Measurements from ENCODE around the gene ZNF536.

DNA sequence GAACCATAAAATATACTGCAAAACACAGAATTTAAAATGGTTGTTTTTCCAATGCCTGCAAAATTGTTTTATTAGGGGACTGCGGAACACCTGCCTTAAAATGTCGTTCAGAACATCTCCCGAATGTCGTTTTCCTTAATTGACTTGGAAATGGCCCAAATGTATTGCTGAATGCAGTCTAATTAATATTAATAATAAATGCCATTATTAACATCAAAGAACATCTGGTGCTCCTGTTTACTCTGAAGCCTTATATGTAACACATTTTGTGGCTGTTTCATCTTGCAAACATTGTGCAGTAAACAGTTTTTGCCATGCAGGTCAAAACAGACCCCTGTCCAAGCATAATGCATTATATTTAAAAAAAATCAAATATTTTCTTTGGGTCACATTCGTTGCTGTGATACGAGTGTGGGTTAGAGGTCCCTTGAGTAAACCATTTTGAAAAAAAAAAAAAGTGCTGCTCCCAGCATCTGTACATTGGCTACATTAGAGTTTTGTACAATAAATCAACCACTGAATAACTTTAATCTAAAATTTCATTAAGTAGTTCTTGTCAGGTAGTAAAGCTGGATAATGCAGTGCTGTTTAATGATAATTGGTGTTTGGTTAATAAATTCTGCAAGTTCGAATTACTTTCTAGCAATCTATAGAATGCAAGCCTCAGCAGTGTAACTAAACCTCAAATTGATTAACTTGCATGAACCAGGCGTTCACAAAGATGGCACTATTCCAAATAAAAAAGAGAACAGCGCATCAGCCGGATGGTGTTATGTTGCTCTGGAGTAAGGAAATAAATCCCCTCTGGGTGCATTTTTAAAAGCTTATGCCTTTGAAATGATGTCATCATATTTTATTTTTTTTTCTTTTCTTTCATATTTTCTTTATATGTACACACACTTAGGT is 140.2 kb downstream of the ZNF536 start:
- TF ChIP-seq CTCF (conservative IDR thresholded peaks at IDR 0.05; ENCODE audit: low read depth, low read length), result no peak
- TF ChIP-seq EZH2 (IDR thresholded peaks at IDR 0.05; ENCODE audit: low read length, unreplicated experiment), result no peak
- no peak for TF ChIP-seq EZH2phosphoT487 (IDR thresholded peaks at IDR 0.05; ENCODE audit: borderline replicate concordance, low read length)
